DMS 273 treated with DMSO at 0.1 percent for 48 hours (cell line): ENCODE data around the gene VSIG10L.

ENCODE experiments used
- DNase-seq: peaks from one replicate; lab custom pipeline; 2025; lab: John Stamatoyannopoulos, UW

The VSIG10L gene

DNA sequence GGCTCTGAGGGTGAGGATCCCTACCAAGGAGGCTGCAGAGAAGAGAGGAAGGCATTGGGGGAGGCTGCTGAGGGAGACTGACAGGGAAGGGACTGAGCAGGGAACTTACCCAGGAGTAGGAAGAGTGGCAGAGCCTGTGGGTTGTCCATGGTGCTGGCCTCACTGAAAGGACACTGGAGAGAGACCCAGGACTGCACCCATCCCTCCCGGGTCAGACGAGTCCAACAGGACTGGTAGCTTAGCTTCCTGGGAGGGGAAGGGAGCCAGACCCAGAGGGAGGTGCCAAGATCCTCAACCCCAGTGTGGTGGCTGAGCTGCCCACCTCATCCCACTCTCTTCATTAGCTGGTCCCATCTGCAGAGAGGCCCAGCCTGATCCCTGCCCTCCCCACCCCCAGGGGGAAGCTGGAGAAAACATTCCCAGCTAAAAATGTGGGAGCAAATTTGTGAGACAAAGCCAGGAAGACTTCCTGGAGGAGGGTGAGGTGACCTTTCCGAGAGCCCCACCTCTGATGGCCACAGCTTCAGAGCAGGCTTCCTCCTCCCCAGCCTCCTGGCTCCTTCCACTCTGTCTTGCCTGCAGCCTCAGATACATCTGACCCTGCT, at the start of gene VSIG10L:
TSS of gene VSIG10L (minus strand) at position 164 of the 605 bp plus-strand sequence. CDS start at position 149, 15 bp downstream.
- no peak for DNase-seq

DNA sequence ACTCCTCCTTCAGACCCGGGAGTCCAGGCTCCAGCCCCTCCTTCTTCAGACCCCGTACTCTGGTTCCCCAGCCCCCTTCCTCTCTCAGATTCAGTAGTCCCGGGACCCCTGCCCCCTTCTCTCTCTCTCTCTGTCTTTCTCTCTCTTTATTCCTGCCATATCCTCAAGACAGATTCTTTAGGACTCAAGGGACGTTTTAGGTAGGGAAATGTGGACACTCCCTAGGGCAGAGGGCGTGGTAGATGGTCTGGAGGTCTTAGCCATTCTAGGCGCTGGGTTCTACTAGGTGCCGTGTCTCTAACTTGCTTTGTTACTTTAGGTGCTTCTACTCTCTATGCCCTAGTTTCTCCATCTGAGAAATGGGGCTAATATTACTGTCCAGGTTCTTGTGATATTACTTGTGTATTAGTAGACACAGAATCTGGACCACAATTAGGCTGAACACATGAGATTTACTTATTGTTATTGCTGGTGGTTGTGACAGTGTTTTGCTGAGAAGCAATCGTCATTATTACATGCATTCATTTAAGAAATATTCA, 49.2 kb upstream of the VSIG10L start:
- no peak for DNase-seq

DNA sequence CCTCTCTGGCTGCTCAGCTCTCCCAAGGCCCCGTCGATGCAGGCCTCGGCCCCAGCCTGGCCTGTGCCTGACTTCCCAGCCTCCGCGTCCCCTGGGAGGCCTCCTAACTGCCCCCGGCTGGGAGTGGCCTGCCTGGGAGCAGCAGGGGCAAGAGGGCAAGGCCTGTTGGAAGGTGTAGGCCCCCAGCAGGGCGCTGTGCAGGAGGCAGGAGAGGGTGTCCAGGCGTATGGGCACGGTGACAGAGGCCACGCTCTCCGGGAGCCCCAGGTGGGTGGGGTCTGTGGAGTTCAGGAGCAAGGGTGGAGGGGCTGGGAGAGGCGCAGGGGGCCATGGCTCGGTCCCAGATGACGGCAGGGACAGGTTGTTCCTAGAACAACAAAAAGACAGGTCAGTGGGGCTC, 47.2 kb upstream of the VSIG10L start:
- DNase-seq = no peak

DNA sequence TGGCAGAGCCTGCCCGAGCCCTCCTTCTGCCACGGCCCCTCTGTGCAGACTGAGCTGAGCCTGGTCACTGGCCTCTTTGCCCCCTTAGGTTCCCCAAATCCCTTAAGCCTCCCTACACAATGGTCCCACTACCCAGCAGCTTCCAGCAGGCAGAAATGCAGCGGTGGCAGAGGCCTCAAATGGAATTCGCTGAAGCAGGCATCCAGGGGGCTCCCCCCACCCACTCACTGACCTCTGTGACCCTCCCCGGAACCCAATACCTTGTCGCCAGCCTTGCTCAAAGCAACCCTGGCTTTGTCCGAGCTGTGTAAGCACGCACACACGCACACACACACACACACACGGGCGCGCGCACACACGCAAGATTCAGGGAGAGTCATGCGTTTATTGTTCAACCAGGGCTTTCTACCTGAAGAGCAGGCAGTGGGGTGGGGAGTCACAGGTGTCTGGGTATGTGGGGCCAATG, 46.0 kb upstream of the VSIG10L start, which contains the start of gene LIM2:
TSS of gene LIM2 (minus strand) at position 51 of the 466 bp plus-strand sequence. CDS start 531 bp downstream, outside the sequence.
- no peak for DNase-seq

GRCh38 chr19:51386882-51387520, 45.1 kb upstream of the VSIG10L start:
- no peak for DNase-seq

- no peak for DNase-seq
Observed at GRCh38 chr19:51382004-51382403, 40.1 kb upstream of the VSIG10L start.

GRCh38 chr19:51380379-51380778, 38.4 kb upstream of the VSIG10L start:
- DNase-seq = no peak

DNA sequence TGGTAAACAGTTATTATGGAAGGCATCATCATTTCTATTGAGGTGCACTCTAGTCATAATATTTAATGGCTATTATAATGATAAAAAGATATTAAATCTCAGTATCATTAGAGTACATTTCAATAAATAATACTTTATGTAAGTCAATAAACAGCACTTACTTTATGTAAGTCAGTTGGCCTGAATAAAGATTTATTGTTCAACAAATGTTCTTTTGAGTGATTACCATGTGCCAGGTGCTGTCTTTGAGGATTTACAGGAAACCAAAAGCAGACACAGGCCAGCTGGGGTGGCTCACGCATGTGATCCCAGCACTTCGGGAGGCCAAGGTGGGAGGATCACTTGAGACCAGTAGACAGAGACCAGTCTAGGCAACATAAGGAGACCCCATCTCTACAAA, 35.5 kb upstream of the VSIG10L start:
- DNase-seq = no peak

- DNase-seq = no peak
Observed at GRCh38 chr19:51375504-51376221, 33.7 kb upstream of the VSIG10L start.

DNA sequence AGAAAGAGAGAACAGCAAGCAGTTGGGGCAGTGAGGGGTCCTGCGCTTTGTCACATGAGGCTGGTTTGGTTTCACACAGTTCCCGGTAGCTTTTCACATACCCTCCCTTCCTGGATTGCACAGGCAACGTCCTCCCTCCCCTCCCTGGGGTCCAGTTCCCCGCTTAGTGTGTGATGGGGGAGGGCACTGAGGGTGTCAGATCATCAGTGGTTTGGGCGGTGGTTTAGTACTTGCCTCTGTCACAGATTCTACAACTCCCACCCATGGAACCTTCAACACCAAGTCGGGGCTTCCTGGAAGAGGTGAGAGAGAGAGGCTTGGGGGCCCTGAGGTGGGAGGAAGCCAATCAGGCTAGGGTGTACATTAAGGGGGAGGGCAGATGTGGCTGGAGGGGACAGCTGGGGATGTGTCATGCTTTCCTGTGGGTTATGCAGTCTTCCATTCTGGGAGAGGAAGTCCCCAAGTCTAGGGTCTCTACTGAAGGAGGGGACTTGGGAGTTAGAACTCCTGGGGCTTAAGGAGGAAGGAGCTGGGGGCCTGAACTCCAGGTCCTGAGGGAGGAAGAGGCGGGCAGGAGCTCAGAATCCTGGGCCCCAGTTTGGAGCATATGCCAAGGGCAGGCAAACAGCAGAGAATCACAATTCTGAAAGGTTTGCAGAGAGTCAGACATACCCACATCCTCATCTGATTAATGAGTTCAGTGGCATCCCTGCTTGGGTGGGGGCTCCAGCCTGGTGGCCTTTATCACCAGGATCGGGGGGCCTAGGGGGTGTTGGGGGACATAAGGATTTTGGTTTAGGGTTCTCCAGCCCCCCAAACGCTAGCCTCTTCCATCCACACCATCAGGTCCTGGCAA, 30.9 kb upstream of the VSIG10L start, which contains the start of gene NKG7:
TSS of gene NKG7 (minus strand) at position 6 of the 856 bp plus-strand sequence. CDS start 119 bp downstream, outside the sequence.
- no peak for DNase-seq

DNA sequence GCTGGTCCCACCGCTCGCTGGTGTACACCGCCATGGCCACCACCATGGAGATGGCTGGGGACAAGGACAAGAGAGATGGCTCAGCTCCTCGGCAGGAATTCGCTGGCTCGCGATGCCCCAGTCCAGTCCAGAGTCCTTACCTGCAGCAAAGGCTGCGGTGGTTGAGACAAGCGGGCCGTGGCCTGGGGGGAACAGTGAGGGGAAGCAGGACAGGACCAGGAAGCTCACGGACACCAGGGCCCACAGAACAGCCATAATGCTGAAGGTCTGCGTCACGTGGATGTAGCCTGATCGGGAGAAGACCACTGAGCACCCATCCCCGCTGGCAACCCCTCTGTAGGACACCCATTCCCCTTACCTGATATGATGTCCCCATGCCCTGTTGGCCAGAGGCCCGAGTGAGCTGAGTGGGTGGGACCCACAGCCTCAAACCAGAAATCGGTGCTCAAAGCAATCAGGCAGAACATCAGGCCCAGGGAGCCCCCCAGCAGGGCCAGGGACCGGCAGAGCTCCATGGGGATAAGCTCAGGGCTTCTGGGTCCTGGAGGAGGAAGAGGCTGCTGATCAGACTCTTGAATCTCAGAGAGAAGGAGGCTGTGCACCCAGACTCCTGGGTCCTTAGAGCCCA, 30.2 kb upstream of the VSIG10L start:
- DNase-seq = no peak

- no peak for DNase-seq
Observed at GRCh38 chr19:51371186-51371690, 29.3 kb upstream of the VSIG10L start.

- DNase-seq = no peak
Observed at GRCh38 chr19:51370230-51370629, 28.3 kb upstream of the VSIG10L start.

DNA sequence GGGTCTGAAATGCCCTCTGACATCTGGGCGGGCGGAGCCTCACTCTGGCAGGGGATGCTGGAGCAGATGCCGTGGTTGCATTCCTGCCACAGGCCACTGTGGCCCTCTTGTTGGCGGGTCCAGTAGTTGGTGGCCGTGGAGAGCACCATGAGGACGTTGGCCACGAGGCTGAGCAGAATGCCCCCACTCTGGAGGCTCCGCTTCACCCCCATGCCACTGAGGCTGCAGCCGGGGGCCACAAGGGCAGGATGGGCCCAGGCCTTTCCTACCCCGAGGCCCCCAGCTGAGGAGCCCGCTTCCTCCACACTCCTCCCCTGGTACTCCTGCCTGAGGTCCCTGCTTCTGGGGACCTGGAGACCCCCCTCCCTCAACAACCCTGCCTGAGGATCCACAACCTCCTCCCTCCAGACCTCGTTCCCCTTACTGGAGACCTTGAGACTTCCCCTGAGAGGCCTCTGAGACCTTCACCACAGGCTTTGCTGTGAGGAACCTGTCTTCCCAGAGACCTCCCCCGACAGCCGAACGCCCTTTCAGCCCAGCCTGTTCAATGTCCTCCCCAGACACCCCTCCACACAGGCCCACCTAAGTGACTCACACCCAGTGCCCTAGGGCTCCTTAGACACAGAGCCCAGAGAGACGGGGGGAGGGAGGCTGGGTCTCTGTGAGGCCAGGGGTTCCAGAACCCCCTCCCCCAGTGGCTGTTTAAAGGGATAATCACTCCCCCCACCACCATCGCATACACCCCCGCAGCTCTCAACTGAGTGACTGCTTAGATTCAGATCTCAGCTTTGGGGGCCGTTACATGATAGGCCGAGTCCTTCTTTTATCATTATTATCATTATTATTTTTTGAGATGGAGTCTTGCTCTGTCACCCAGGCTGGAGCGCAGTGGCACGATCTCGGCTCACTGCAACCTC, 26.7 kb upstream of the VSIG10L start, which contains the start of gene CLDND2:
TSS of gene CLDND2 (minus strand) at position 638 of the 917 bp plus-strand sequence. CDS start at position 212, 426 bp downstream.
- DNase-seq = peak; percentile 41

DNA sequence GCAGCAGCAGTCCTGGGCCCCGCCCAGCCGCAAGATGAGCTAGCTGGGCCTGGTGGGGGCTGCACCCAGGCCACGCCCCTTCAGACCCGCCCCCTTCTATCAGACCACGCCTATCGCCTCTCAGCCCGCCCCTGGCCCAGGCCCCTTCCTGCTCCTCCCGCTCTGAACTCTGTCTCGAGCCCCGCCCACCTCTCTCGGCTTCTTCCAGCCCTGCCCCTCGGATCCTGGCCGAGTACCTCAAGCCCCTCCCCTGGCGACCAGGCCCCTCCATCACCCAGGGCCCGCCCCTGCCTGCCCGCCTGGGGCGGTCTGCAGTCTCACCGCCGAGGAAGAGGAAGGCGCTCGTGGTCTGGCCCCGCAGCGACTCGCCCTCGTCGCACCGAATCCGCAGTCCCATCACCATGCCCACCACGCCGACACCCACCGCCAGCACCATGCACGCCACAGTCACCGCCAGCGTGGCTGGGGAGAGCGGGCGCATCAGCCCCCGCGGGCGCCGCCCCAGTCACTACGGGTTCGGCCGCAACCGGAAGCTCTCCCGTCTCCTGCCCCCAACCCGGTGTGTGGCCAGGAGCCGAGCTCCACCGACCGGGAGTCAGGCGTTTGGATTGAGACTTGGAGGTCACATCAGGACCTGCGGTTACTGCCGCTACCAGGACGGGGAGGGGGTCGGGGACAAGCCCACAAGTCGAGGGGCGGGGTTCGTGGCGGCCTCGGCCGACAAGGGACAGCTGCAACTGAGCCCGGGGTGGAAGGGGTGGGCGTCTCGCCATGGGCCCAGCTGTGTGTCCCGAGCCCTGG, 25.8 kb upstream of the VSIG10L start:
- peak; percentile 96 for DNase-seq

DNA sequence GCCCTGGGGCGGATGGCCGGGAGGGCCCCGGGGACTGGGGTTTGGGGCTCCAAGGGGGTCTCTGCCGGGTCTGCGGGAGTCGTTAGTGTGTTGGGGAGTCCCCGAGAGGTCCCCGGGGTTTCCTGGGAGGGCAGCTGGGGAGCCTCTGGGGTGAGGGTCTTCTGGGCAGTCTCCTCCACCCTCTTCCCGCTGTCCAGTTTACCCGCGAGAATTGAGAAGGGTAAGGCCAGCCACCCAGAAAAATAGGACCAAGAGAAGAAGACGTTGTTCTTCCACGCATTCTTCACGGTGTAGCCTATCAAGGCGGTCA, 25.3 kb upstream of the VSIG10L start:
- no peak for DNase-seq

DNA sequence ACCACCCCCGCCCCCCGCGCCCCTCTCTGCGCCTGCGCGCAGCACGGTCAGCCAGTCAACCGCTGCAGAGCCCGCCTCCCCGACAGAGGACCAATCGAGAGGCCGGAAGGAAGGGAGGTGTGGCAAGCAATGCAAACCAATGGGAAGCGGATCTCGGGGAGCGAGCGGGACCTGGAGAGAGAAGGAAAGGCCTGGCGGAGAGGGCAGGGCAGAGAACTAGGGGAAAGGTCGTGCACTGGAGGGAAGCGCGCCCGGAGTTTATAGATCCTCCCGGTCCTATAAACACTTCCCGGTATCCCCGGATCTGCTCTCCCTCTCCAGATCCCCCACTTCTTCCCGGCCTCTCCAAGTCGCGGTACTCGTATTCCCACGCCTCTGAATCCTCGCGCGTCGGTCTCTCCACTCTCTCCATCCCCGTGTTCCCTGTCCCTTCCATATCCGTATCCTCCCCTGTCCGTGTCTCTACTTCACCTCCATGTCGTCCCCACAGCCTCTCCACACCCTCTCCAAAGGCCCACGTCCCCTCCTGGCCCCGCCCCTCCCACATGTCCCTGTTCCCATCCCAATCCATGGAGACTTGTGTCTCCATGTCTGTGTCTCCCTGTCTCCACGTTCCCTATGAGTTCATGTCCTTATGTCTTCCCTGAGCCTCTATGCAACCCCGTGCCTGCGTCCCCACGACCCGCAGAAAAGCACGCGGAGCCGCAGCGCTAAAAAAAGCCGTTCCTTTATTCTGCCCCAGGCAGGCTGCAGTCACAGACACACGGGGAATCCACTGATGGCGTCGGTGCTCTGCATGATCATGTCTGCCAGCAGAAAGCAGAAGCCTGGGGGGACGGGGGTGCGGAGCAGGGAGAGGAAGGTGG, 24.7 kb upstream of the VSIG10L start:
- DNase-seq = peak; percentile 97

- DNase-seq = no peak
Observed at GRCh38 chr19:51365965-51366388, 24.0 kb upstream of the VSIG10L start, which contains the start of gene ETFB. Gene ETFB (minus strand): TSS chr19:51366388. CDS start chr19:51366326, 62 bp downstream.
